ENCODE data around the gene PARVG. TPM values are rescaled to one million over a fixed set of nuclear protein-coding genes. Genes with fewer than 3 reads are reported as not detected.

PARVG gene
- total and polyA plus RNA-seq, 2 donors: 5.8 to 8.5 TPM

DNA sequence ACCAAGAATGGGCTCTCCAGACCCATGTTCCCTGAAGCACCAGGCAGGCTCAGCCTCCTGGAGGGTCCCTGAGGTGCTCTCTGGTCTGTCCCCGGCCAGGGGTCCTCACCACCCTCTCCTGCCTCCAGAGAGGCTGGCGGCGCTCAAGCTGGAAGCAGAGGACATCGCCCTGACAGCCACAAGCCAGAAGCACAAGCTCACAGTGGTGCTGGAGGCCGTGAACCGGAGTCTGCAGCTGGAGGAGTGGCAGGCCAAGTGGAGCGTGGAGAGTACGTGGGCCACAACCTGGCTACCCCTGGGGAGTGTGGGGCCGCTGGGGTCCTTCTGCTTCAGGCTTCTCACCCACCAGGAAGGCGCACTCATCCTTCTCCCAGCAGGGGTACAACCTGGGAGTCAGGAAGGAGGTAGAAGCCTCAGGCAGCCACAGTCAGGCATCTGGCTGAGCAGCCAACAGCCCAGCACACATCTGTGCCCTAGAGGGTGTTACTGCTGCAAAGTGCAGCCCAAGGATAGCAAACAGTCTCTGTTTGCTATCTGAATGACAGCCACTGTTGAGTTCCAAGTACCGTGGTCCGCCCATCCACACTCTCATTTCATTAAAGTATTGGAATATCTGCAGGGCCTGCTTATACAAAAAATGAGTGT is 8.4 kb downstream of the PARVG start:
- 93% methylated on average over 12 of the region's 12 CpGs for WGBS
- H3K36me3 ChIP-seq (ENCODE audit: insufficient read depth): no peaks in the 10 kb centered on the region
- DNase-seq (ENCODE audit: extremely low spot score): no peak
- no peaks in the 10 kb centered on the region for H3K4me1 ChIP-seq (ENCODE audit: insufficient read depth)
- H3K27ac ChIP-seq (ENCODE audit: low read depth): no peak overlapping the region
- H3K4me3 ChIP-seq (ENCODE audit: low read depth, low read length): no peak overlapping the region

DNA sequence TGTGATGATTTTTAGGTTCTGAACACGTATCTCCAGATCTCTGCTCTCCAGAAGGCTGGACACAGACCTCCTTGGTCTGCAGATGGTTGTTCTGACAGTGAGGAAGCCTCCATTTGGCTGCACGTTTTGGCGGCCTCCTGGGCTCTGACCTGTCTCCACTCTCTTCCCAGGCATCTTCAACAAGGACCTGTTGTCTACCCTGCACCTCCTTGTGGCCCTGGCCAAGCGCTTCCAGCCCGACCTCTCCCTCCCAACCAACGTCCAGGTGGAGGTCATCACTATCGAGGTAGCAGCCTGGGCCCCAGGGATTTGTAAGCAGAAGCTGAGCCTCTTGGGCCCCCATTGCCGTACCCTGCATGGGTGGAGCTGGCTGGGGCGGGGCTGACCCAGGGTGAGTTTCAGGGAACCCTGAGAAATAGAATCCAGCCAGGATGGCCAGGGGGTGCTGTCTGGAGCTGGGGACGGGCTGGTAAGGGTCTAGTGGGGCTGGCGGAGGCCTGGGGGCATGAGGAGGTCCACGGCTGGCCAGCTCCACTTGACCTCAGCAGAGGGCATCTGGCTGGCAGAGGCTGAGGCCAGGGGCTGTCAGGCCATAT is 9.8 kb downstream of the PARVG start:
- Histone ChIP-seq H3K27ac (ENCODE audit: low read depth) (no peak overlapping the region), H3K36me3 (ENCODE audit: insufficient read depth) (no peaks in the 10 kb centered on the region), H3K4me1 (ENCODE audit: insufficient read depth) (no peaks in the 10 kb centered on the region), H3K4me3 (ENCODE audit: low read depth, low read length) (no peak overlapping the region)
- 87% methylated on average over 12 of the region's 12 CpGs for WGBS
- DNase-seq (ENCODE audit: extremely low spot score): no peak

DNA sequence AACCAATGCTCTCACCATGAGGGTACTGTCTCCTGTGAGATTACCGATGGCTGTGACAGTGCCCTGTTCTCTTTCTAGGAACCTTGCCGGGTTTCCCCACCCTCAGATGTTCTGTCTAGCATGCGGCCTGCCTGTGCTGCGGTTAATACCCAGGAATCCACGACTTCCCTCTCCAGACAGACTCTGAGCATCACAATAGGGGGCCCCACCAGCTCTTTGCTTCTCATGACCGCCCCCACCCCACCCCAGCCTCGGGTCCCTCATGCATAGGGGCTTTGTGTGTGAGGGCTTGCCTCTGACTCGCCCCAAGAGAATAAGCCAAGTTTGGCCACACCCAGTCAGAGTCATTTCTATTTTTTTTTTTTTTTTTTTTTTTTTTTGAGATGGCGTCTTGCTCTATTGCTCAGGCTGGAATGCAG is 10.3 kb downstream of the PARVG start:
- WGBS: 73% methylated on average over 9 of the region's 9 CpGs

DNA sequence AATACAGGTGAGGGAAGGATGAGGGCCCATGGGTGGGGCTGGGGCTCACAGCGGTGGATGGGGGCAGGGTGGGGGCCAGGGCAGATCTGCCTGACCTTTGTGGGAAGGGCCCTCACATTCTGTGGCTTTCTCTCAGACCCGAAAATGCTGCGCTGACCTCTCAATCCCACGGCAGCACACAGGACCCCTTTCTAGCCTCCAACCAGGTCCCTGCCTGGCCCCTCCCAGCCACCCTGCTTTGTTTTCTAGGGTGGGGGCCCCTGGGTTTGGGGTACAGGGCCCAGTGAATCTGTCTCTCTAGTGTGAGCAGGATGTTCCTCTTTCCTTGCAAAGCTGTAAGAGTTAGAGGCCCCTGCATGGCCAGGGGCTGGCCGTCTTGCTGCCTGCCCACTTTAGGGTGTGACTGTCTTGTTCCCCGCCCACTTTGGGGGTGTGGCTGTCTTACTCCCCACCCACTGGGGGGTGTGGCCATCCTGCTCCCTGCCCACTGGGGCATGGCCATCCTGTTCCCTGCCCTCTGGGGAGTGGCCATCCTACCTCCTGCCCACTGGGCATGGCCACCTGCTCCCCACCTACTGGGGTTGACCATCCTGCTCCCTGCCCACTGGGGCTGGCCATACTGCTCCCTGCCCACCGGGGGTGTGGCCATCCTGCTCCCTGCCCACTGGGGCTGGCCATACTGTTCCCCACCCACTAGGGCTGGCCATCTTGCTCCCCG is 11.5 kb downstream of the PARVG start:
- 92% methylated on average over 8 of the region's 8 CpGs for WGBS
- Histone ChIP-seq H3K4me1 (ENCODE audit: insufficient read depth) (no peaks in the 10 kb centered on the region), H3K4me3 (ENCODE audit: low read depth, low read length) (no peak overlapping the region), H3K27ac (ENCODE audit: low read depth) (no peak overlapping the region), H3K36me3 (ENCODE audit: insufficient read depth) (no peaks in the 10 kb centered on the region)
- no peak for DNase-seq (ENCODE audit: extremely low spot score)

More for the DNA sequence above, 10.3 kb downstream of the PARVG start:
- Histone ChIP-seq H3K4me1 (ENCODE audit: insufficient read depth) (no peaks in the 10 kb centered on the region), H3K36me3 (ENCODE audit: insufficient read depth) (no peaks in the 10 kb centered on the region), H3K4me3 (ENCODE audit: low read depth, low read length) (no peak overlapping the region), H3K27ac (ENCODE audit: low read depth) (no peak overlapping the region)
- no peak for DNase-seq (ENCODE audit: extremely low spot score)

DNA sequence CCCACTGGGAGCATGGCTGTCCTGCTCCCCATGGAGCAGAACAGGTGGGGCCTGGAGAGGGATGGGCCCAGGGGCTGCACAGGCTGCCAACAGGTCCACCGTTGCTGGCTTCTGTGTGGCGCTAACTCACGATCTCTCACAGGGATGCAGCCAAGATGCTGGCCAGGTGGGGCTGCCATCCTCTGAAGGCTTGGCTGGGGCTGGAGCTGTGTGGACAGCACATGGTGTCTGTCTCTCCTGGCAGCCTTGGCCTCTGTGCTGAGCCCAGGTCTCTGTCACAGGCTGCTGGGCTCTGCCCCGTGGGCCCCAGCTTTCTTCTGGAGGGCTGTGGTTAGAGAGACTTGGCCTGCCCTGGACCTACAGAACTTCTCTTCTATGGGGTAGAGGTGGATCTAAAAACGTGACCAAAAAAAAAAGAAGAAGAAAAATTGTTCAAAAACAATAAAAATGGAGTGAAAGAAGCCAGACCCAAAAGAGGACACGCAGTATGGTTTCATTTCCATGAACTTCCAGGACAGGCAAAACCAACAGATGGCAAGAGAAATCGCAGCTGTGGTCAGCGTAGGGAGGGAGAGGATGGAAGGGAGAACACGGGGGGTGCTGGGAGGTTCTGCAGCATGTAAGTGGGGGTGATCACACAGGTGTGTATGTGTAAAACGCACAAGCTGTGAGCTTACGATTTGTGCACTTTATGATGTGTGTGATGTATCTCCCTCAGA is 12.2 kb downstream of the PARVG start:
- WGBS: 65% methylated on average over 11 of the region's 11 CpGs
- DNase-seq (ENCODE audit: extremely low spot score): no peak

DNA sequence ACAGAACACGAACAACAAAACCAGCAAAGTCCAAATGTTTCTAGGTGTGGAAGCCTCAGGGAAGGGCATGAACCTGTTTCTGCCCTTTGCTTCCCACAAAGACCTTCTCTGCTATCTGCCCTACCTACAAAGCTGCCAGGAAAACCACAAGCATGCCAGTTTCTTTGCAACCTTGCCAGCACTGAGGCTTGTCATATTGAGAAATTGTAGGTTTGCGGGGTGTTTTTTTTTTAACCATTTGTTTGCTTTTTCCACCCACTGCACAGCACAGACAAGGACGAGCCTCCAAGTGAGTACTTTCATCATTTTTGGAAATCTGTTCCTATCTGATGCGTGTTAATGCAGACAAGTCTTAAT is 12.8 kb downstream of the PARVG start:
- WGBS: 76% methylated on average over 4 of the region's 4 CpGs
- no peaks in the 10 kb centered on the region for H3K4me1 ChIP-seq (ENCODE audit: insufficient read depth)
- no peak for DNase-seq (ENCODE audit: extremely low spot score)
- H3K4me3 ChIP-seq (ENCODE audit: low read depth, low read length): no peak overlapping the region
- H3K27ac ChIP-seq (ENCODE audit: low read depth): no peak overlapping the region
- no peaks in the 10 kb centered on the region for H3K36me3 ChIP-seq (ENCODE audit: insufficient read depth)

More for the DNA sequence above, 12.2 kb downstream of the PARVG start:
- no peaks in the 10 kb centered on the region for H3K4me1 ChIP-seq (ENCODE audit: insufficient read depth)
- H3K36me3 ChIP-seq (ENCODE audit: insufficient read depth): no peaks in the 10 kb centered on the region
- no peak overlapping the region for H3K4me3 ChIP-seq (ENCODE audit: low read depth, low read length)
- H3K27ac ChIP-seq (ENCODE audit: low read depth): no peak overlapping the region

DNA sequence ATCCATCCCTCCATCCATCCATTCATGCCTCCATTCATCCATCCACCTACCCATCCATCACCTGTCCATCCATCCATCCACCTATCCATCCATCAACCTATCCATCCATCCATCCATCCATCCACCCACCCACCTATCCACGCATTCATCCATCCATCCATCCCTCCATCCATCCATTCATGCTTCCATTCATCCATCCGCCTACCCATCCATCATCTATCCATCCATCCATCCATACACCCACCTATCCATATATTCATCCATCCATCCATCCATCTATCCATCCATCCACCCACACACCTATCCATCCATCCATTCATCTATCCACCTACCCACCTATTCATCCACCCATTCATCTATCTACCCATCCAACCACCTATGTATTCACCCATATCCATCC is 13.8 kb downstream of the PARVG start:
- H3K4me1 ChIP-seq (ENCODE audit: insufficient read depth): no peaks in the 10 kb centered on the region
- WGBS: 97% methylated on average over 2 of the region's 2 CpGs
- no peak overlapping the region for H3K27ac ChIP-seq (ENCODE audit: low read depth)
- DNase-seq (ENCODE audit: extremely low spot score): no peak
- H3K4me3 ChIP-seq (ENCODE audit: low read depth, low read length): no peak overlapping the region
- no peaks in the 10 kb centered on the region for H3K36me3 ChIP-seq (ENCODE audit: insufficient read depth)

DNA sequence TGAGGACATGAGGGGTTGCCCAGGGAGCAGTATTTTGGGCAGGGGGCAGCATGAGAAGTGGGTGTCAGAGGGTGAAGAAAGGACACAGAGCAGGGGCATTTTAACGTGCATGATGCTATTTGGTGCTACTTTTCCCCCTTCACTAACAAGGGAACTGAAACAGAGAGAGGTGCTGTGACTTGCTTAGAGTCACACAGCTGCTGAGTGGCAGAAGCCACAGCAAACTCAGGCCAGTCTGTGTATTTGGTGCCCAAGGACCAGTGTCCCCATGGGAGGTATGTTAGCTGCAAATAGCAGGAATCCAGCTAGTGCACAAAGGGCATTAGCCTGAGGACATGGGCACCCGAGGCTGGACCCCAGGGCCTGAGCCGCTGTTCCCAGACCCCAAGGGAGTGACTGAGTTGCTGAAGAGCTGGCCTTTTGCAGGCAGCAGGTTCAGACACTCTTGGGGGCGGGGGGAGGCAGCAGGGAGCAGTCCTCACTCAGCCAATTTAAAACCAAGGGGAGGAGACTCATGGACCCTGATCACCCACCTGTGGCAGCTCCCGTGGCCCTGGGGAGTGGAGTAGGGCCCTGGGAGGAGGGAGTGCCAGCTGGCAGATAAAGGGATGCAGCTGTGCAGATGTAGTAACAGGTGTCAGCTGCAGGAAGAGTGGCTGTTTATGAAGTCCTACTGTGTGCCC is 14.6 kb downstream of the PARVG start:
- Histone ChIP-seq H3K4me1 (ENCODE audit: insufficient read depth) (no peaks in the 10 kb centered on the region), H3K27ac (ENCODE audit: low read depth) (no peak overlapping the region), H3K4me3 (ENCODE audit: low read depth, low read length) (no peak overlapping the region), H3K36me3 (ENCODE audit: insufficient read depth) (no peaks in the 10 kb centered on the region)
- 69% methylated on average over 5 of the region's 5 CpGs for WGBS
- no peak for DNase-seq (ENCODE audit: extremely low spot score)

DNA sequence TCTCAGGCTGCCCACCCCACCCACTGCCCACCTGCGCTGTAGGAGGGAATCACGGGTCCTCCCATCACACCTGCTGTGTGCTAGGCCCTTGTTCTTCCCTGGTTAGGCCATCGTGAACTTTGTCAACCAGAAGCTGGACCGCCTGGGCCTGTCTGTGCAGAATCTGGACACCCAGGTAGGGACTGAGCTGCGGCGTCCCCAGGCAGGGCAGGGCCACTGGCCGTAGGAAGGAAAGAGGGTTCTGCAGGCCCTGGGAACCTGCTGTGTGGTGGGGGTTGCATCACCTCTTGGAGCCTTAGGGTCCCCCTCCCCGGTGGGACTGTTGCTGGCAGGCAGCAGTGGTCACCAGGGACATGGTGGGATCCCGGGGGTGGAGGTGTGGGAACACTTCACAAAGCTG is 15.5 kb downstream of the PARVG start:
- Histone ChIP-seq H3K36me3 (ENCODE audit: insufficient read depth) (no peaks in the 10 kb centered on the region), H3K27ac (ENCODE audit: low read depth) (no peak overlapping the region), H3K4me3 (ENCODE audit: low read depth, low read length) (no peak overlapping the region), H3K4me1 (ENCODE audit: insufficient read depth) (no peaks in the 10 kb centered on the region)
- WGBS: 77% methylated on average over 9 of the region's 9 CpGs
- DNase-seq (ENCODE audit: extremely low spot score): no peak

DNA sequence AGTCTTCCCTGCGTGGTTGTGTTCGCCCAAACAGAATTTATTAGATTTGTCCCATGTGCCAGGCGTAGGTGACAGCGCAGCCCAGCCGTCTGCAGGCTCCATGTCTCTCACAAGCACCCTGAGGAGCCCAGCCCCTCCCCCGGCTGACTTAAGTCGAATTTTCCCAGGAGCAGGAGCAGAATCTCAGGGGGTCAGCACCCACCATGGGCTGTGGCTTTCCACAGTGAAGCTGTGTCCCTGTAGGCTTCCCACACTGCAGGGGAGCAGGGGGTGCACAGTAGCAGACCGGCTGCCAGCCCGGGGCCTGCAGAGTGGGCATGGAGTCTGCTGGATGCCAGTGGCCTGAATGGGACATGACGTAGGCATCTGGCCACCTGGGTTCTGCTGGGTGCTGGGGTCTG is 16.0 kb downstream of the PARVG start:
- WGBS: 82% methylated on average over 10 of the region's 10 CpGs
- H3K4me3 ChIP-seq (ENCODE audit: low read depth, low read length): no peak overlapping the region
- no peak for DNase-seq (ENCODE audit: extremely low spot score)
- H3K27ac ChIP-seq (ENCODE audit: low read depth): no peak overlapping the region
- H3K36me3 ChIP-seq (ENCODE audit: insufficient read depth): no peaks in the 10 kb centered on the region
- no peaks in the 10 kb centered on the region for H3K4me1 ChIP-seq (ENCODE audit: insufficient read depth)

DNA sequence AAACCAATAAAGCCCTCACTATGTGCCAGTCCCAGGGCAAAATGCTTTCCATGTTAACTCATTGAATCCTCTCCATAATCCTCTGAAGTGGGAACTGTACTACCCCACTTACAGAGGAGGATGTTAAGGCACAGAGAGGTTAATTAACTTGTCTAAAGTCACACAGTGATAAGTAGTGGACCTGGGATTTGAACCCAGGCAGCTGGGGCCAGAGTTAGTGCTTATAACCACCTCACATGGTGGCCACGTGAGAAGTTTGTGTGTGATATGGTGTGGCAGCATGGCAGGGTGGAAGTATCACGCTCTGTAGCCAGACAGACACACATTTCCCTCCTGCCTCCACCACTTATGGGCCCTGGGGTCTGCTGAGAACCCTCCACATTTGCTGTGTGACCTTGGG is 16.5 kb downstream of the PARVG start:
- 91% methylated on average over 2 of the region's 2 CpGs for whole genome bisulfite sequencing
- DNase-seq (ENCODE audit: extremely low spot score): no peak
- Histone ChIP-seq H3K4me3 (ENCODE audit: low read depth, low read length) (no peak overlapping the region), H3K36me3 (ENCODE audit: insufficient read depth) (no peaks in the 10 kb centered on the region), H3K4me1 (ENCODE audit: insufficient read depth) (no peaks in the 10 kb centered on the region), H3K27ac (ENCODE audit: low read depth) (no peak overlapping the region)

DNA sequence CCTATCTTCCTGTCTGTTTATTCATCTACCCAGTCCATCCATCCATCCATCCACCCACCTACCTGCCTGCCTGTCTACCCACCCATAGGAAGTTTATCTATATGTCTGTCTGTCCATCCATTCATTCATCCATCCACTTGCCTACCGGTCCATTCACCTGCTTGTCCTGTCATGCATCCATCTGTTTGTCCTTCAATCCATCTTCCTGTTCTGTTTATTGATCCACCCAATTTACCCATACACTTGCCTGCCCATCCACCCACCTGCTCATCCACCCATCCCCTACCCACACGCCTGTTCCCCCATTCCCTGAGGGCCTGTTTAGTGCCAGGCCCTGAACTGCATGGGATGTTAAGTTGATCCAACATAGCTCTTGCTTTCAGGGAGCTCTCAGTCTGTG is 18.4 kb downstream of the PARVG start:
- 96% methylated on average over 2 of the region's 2 CpGs for WGBS
- H3K27ac ChIP-seq (ENCODE audit: low read depth): no peak overlapping the region

DNA sequence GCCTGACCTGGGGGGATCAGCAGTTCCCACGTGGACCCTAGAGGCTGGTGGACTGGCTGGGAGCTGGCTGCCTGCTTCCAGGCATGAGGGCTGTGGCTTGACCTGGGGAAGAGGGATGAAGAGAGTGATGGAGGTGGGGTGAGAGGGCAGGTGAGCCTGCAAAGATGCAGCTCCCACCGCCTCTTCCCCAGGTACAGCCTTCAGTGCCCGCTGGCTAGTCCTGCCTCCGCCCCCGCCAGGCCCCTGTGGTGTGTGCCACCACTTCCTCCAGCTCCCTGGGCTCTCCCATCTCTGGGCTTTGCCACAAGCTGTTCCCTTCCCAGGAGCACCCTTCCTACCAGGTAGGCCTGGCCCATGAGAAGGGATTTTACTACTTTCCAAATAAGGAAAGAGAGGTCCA is 19.1 kb downstream of the PARVG start:
- no peak overlapping the region for H3K4me3 ChIP-seq (ENCODE audit: low read depth, low read length)
- 94% methylated on average over 5 of the region's 5 CpGs for whole genome bisulfite sequencing
- no peak for DNase-seq (ENCODE audit: extremely low spot score)
- no peaks in the 10 kb centered on the region for H3K4me1 ChIP-seq (ENCODE audit: insufficient read depth)
- H3K36me3 ChIP-seq (ENCODE audit: insufficient read depth): no peaks in the 10 kb centered on the region
- no peak overlapping the region for H3K27ac ChIP-seq (ENCODE audit: low read depth)

More for the DNA sequence above, 18.4 kb downstream of the PARVG start:
- H3K4me1 ChIP-seq (ENCODE audit: insufficient read depth): no peaks in the 10 kb centered on the region
- no peaks in the 10 kb centered on the region for H3K36me3 ChIP-seq (ENCODE audit: insufficient read depth)
- H3K4me3 ChIP-seq (ENCODE audit: low read depth, low read length): no peak overlapping the region
- no peak for DNase-seq (ENCODE audit: extremely low spot score)

Data from urinary bladder (tissue), 4 donors.